HepG2 (cell line): Measurements from ENCODE around the gene ARHGEF40. TPM values are rescaled to one million over a fixed set of nuclear protein-coding genes. Genes with fewer than 3 reads are reported as not detected.

Source experiments
- ATAD3A ChIP-seq: sonication (generic); formaldehyde crosslinking; IDR thresholded peaks from 2 replicates; pipeline ENCODE4 v1.4.0; 2020; ENCODE audit warnings: missing genetic modification reagents
- DR1 ChIP-seq: sonication (generic); formaldehyde crosslinking; IDR thresholded peaks from 2 replicates; pipeline ENCODE4 v1.8.0; 2021; ENCODE audit warnings: mild to moderate bottlenecking, missing genetic modification reagents, inconsistent platforms
- PBX3 ChIP-seq: sonication (generic); formaldehyde crosslinking; IDR thresholded peaks from 2 replicates; pipeline ENCODE4 v1.8.1; 2023; ENCODE audit warnings: missing genetic modification reagents, inconsistent platforms, borderline replicate concordance
- TBP ChIP-seq: sonication (generic); formaldehyde crosslinking; IDR thresholded peaks from 2 replicates; pipeline ENCODE4 v1.5.0; 2020; ENCODE audit warnings: missing genetic modification reagents
- ZBTB20 ChIP-seq: sonication (generic); formaldehyde crosslinking; IDR thresholded peaks from 2 replicates; pipeline ENCODE4 v1.8.1; 2023; ENCODE audit warnings: missing genetic modification reagents, low read depth, mild to moderate bottlenecking, borderline replicate concordance
- ZNF292 ChIP-seq: sonication (generic); formaldehyde crosslinking; IDR thresholded peaks from 2 replicates; pipeline ENCODE4 v1.8.1; 2022; ENCODE audit warnings: mild to moderate bottlenecking, low read depth, missing genetic modification reagents, borderline replicate concordance
- ZNF350 ChIP-seq: sonication (generic); formaldehyde crosslinking; IDR thresholded peaks from 2 replicates; pipeline ENCODE4 v1.4.0; 2020; ENCODE audit warnings: mild to moderate bottlenecking, low read depth, missing genetic modification reagents, borderline replicate concordance
- ZNF407 ChIP-seq: sonication (generic); formaldehyde crosslinking; IDR thresholded peaks from one replicate; pipeline ENCODE4 v1.5.1; 2020; ENCODE audit warnings: mild to moderate bottlenecking, missing genetic modification reagents; ENCODE audit errors: not compliant biosample characterization
- ZNF564 ChIP-seq: sonication (generic); formaldehyde crosslinking; IDR thresholded peaks from 2 replicates; pipeline ENCODE4 v1.8.1; 2023; ENCODE audit warnings: mild to moderate bottlenecking, missing genetic modification reagents
- ZNF652 ChIP-seq: IDR thresholded peaks from 2 replicates; pipeline ENCODE4 v1.6.1; 2016; ENCODE audit warnings: low read depth, borderline replicate concordance
- polyA plus RNA-seq, 8 experiments: library from polyadenylated mRNA; depleted of rRNA in 3 of 8; stranded (reverse) in 7 of 8; unstranded in 1 of 8; fragments of >200 nt; fragmentation: Illumina TruSeq in 4 of 8; extraction: Trizol in 4 of 8; gene quantifications; 2 replicates each; pipeline versions ENCODE4 v1.2.1 to v1.2.3, GENCODE V29; 2011 to 2016; ENCODE audit warnings: low read depth in 4 of 8, missing spikeins in 1 of 8, mixed read lengths in 1 of 8; ENCODE audit not compliant: insufficient read depth in 1 of 8
- total RNA-seq, 5 experiments: library from RNA; depleted of rRNA; stranded (reverse); fragments of >200 nt; fragmentation: Illumina TruSeq; extraction: Trizol; gene quantifications; 2 replicates each; pipeline ENCODE4 v1.2.3, GENCODE V29; 2016; ENCODE audit warnings: low read depth in 1 of 5
- TF ChIP-seq, protein P1 (sequence below): IDR thresholded peaks from 2 replicates; pipeline ENCODE4 v1.6.1; 2016; ENCODE audit warnings: missing biosample characterization, missing genetic modification reagents, low read depth
- TF ChIP-seq, protein P2 (sequence below): sonication (generic); formaldehyde crosslinking; IDR thresholded peaks from 2 replicates; pipeline ENCODE4 v1.4.0; 2020; ENCODE audit warnings: missing genetic modification reagents

ARHGEF40 gene
- total and polyA plus RNA-seq, 2 of the 13 experiments (the other 11 are each of a cell fraction or from before 2014, with no cell fraction given), result 28.1 to 78.1 TPM

GRCh38 chr14:21024585-21025370 lies 45.3 kb upstream of the ARHGEF40 start, which contains the start of gene NDRG2 (continued):
- TF ChIP-seq ZNF407 (CRISPR knock-in tag) (no peak), DR1 (CRISPR knock-in tag) (0 out of 2 replicates have a peak, but pooled peaks have one; percentile 38), ZNF350 (CRISPR knock-in tag) (0 out of 2 replicates have a peak, but pooled peaks have one; percentile 14), ZNF292 (CRISPR knock-in tag) (peak; percentile 63), ZNF652 (peak; percentile 89), ZBTB20 (CRISPR knock-in tag) (0 out of 2 replicates have a peak, but pooled peaks have one; percentile 24), PBX3 (CRISPR knock-in tag) (0 out of 2 replicates have a peak, but pooled peaks have one; percentile 62), ATAD3A (CRISPR knock-in tag) (no peak), TBP (CRISPR knock-in tag) (no peak), ZNF564 (CRISPR knock-in tag) (peak; percentile 79; the same call in 1 of the 2 replicates)
- TF ChIP-seq, protein P1, sequence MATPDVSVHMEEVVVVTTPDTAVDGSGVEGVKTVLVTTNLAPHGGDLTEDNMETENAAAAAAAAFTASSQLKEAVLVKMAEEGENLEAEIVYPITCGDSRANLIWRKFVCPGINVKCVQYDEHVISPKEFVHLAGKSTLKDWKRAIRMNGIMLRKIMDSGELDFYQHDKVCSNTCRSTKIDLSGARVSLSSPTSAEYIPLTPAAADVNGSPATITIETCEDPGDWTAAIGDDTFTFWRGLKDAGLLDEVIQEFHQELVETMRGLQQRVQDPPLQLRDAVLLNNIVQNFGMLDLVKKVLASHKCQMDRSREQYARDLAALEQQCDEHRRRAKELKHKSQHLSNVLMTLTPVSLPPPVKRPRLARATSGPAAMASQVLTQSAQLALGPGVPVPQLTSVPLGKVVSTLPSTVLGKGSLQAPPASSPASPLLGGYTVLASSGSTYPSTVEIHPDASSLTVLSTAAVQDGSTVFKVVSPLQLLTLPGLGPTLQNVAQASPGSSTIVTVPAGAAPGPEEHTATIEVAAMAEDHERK, result no peak
- TF ChIP-seq, protein P2, sequence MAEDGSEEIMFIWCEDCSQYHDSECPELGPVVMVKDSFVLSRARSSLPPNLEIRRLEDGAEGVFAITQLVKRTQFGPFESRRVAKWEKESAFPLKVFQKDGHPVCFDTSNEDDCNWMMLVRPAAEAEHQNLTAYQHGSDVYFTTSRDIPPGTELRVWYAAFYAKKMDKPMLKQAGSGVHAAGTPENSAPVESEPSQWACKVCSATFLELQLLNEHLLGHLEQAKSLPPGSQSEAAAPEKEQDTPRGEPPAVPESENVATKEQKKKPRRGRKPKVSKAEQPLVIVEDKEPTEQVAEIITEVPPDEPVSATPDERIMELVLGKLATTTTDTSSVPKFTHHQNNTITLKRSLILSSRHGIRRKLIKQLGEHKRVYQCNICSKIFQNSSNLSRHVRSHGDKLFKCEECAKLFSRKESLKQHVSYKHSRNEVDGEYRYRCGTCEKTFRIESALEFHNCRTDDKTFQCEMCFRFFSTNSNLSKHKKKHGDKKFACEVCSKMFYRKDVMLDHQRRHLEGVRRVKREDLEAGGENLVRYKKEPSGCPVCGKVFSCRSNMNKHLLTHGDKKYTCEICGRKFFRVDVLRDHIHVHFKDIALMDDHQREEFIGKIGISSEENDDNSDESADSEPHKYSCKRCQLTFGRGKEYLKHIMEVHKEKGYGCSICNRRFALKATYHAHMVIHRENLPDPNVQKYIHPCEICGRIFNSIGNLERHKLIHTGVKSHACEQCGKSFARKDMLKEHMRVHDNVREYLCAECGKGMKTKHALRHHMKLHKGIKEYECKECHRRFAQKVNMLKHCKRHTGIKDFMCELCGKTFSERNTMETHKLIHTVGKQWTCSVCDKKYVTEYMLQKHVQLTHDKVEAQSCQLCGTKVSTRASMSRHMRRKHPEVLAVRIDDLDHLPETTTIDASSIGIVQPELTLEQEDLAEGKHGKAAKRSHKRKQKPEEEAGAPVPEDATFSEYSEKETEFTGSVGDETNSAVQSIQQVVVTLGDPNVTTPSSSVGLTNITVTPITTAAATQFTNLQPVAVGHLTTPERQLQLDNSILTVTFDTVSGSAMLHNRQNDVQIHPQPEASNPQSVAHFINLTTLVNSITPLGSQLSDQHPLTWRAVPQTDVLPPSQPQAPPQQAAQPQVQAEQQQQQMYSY, result peak; percentile 54; the same call in 1 of the 2 replicates
